GM23248 (cell line): ENCODE data around the gene BBLN. TPM values are rescaled to one million over a fixed set of nuclear protein-coding genes. Genes with fewer than 3 reads are reported as not detected.
"Not testable (repeated sequence)": the region's sequence is repeated elsewhere in the genome, so short reads cannot be mapped to it uniquely, and the experiment has no call there.

Source experiments
- DNase-seq: peaks from one replicate; pipeline ENCODE4 v3.0.0-alpha.2; 2015
- H2AFZ ChIP-seq: fragments of 200-600 bp; sonication (generic); 2 replicates; pipeline ENCODE4 v1.6.1; 2016; ENCODE audit warnings: antibody characterized with exemption
- H3F3A ChIP-seq: fragments of 200-600 bp; sonication (generic); 2 replicates; pipeline ENCODE4 v1.6.1; 2016; ENCODE audit warnings: mild to moderate bottlenecking, antibody characterized with exemption, mixed run types; ENCODE audit not compliant: insufficient read depth
- H3K27ac ChIP-seq: fragments of 200-600 bp; sonication (generic); 2 replicates; pipeline ENCODE4 v1.5.1; 2016; ENCODE audit warnings: mild to moderate bottlenecking
- H3K27me3 ChIP-seq: fragments of 200-600 bp; sonication (generic); replicated peaks from 2 replicates; pipeline ENCODE4 v1.6.1; 2016; ENCODE audit warnings: mild to moderate bottlenecking; ENCODE audit not compliant: insufficient read depth
- H3K36me3 ChIP-seq: fragments of 200-600 bp; sonication (generic); 2 replicates; pipeline ENCODE4 v1.6.1; 2016; ENCODE audit warnings: low read depth, mild to moderate bottlenecking
- H3K4me1 ChIP-seq: fragments of 200-600 bp; sonication (generic); 2 replicates; pipeline ENCODE4 v1.6.1; 2016; ENCODE audit warnings: mild to moderate bottlenecking; ENCODE audit not compliant: insufficient read depth
- H3K4me2 ChIP-seq: fragments of 200-600 bp; sonication (generic); one replicate; pipeline ENCODE4 v1.6.1; 2016; ENCODE audit warnings: mild to moderate bottlenecking; ENCODE audit not compliant: unreplicated experiment
- H3K4me3 ChIP-seq: fragments of 200-600 bp; sonication (generic); 2 replicates; pipeline ENCODE4 v1.5.1; 2016; ENCODE audit warnings: mild to moderate bottlenecking
- H3K79me2 ChIP-seq: fragments of 200-600 bp; sonication (generic); 2 replicates; pipeline ENCODE4 v1.6.1; 2016; ENCODE audit warnings: mild to moderate bottlenecking; ENCODE audit not compliant: insufficient read depth
- H3K9ac ChIP-seq: fragments of 200-600 bp; sonication (generic); 2 replicates; pipeline ENCODE4 v1.6.1; 2016; ENCODE audit warnings: mild to moderate bottlenecking
- H3K9me2 ChIP-seq: fragments of 200-600 bp; sonication (generic); 2 replicates; pipeline ENCODE4 v1.6.1; 2016; ENCODE audit warnings: mixed run types, mild to moderate bottlenecking, moderate library complexity; ENCODE audit not compliant: insufficient read depth
- H3K9me3 ChIP-seq: fragments of 200-600 bp; sonication (generic); one replicate; pipeline ENCODE4 v1.6.1; 2017; ENCODE audit warnings: low read depth
- H4K20me1 ChIP-seq: fragments of 200-600 bp; sonication (generic); 2 replicates; pipeline ENCODE4 v1.6.0; 2016; ENCODE audit not compliant: insufficient read depth
- EZH2 ChIP-seq: fragments of 200-600 bp; sonication (generic); IDR thresholded peaks from 2 replicates; pipeline ENCODE4 v1.6.1; 2018; ENCODE audit warnings: antibody characterized with exemption, mild to moderate bottlenecking; ENCODE audit not compliant: insufficient read depth, poor library complexity, severe bottlenecking
- EZH2phosphoT487 ChIP-seq: fragments of 200-600 bp; sonication (generic); IDR thresholded peaks from 2 replicates; pipeline ENCODE4 v1.6.1; 2018; ENCODE audit warnings: antibody characterized with exemption, moderate library complexity, mild to moderate bottlenecking, low read depth; ENCODE audit not compliant: insufficient read depth
- WGBS, 2 experiments: methylation state at CpG; one replicate each; pipeline ENCODE4 v1.1.6; 2015 to 2017; ENCODE audit warnings: low lambda C conversion rate in 2 of 2, low coverage in 1 of 2; ENCODE audit errors: missing lambda C conversion rate in 2 of 2; 5-methylcytosine and 5-hydroxymethylcytosine counted together
- in situ Hi-C: fragments of 300-500 bp; cut with MboI; formaldehyde crosslinking; loops from 2 replicates; pipeline ENCODE4 v1.15.0; 2020
- polyA plus RNA-seq: library from polyadenylated mRNA; unstranded; fragments of >200 nt; fragmentation: Nextera tagmentation; extraction: Ambion mirVana; gene quantifications from 2 replicates; pipeline ENCODE4 v1.2.1, GENCODE V29; 2016
- total RNA-seq: library from RNA; depleted of rRNA; stranded (reverse); fragments of >200 nt; shearing (Covaris generic); gene quantifications from 2 replicates; pipeline ENCODE4 v1.2.3, GENCODE V29; 2014

The BBLN gene
- total and polyA plus RNA-seq, 2 experiments from 2014 or later, result 137 to 315 TPM

DNA sequence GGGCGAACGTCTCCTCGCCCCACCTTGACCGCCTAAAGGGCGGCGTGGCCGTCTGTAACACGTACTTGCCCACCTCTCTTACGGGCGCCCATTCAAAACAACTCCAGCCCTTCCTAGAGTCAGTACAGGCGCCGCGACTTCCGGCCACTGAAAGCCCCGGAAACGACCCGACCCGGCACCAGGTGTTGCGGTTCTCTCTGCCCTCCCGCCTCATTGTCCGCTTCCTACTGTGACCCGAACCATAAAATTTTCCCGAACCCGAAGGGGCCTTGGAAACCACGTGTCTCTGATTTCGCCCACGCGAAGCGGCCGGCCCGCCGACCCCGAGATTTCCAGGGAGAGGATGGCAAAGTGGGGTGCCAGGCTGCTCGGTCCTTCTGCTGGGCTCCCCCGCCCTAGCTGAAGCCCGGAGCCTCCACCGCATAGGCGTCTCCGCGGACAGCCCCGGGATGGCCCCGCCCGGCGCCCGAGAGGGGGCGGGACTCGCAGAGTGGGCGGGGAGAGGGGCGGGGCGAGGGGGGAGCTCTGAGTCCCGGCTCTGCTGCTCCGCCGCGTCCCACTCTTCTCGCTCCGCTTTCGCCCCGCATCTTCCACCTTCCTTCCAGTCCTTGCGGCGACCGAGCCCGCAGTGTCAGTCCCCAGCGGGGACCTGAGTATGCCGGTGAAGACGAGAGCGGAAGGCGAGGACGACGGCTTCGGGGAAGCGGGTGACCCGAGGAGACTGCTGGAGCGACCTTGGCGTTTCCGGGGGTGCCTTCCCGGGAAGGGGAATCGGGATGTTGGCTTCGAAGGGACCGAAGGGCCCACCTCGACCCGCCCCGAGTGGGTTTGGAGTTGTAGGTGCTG lies 31.9 kb upstream of the BBLN start:
- H3K9me2 ChIP-seq, result no peaks in the 10 kb centered on the region
- in situ Hi-C loops, result no loop called here
- peaks cover 29% of the 10 kb centered on the region for H3K79me2 ChIP-seq
- H3K27ac ChIP-seq, result peak overlapping the region; percentile 97
- peak overlapping the region; percentile 96 for H3K9ac ChIP-seq
- no peaks in the 10 kb centered on the region for H3K36me3 ChIP-seq
- H2AFZ ChIP-seq, result peak overlapping the region; percentile 96
- H3F3A ChIP-seq, result no peaks in the 10 kb centered on the region
- no peaks in the 10 kb centered on the region for H3K27me3 ChIP-seq
- H3K4me1 ChIP-seq, result peaks cover 9% of the 10 kb centered on the region; the same call in 1 of the 2 replicates
- peak; percentile 94 for DNase-seq
- no peaks in the 10 kb centered on the region for H3K9me3 ChIP-seq
- H3K4me2 ChIP-seq, result peak overlapping the region; percentile 84
- WGBS, 2 experiments, result 0 to 1% methylated on average over 68 to 82 of the region's 82 CpGs
- H3K4me3 ChIP-seq, result peak overlapping the region; percentile 98
- no peaks in the 10 kb centered on the region; the same call in 1 of the 2 replicates for H4K20me1 ChIP-seq
- TF ChIP-seq EZH2 (no peak), EZH2phosphoT487 (no peak)

DNA sequence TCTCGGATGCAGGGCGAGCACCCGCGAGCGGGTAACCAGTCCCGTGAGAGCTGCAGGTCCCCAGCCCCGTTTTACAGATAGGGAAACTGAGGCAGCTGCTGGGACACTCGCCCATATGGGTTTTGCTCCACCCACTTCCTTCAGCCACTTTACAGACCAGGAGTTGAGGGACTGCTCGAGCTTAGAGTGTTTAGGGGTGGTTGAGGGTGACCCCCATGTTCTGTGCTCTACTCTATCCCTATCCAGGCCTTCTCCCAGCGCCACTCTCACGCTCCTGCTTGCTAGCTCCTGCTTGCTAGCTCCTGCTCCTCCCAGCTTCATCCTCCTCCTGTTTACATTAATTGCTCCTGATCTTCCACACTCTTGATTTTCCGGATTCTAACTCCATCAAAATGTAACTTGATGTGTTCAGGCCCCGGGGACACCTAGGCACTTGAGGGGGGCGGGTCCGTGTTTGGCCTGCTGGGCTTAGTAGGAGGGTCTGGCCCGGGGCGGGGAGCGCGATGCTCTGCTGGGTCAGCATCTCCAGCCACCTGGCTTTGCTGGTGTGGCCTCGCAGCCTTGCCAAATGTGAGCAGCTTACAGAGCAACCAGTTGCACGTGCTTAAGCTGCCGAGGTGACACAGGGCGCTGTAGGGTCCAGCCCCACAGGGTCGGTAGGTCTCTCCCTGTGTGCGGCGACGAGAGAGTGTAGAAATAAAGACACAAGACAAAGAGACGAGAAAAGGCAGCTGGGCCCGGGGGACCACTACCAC lies 31.1 kb upstream of the BBLN start:
- in situ Hi-C loops, result no loop called here
- Histone ChIP-seq H3K4me2 (peak overlapping the region; percentile 84), H3K27me3 (no peaks in the 10 kb centered on the region), H3K4me1 (peaks cover 9% of the 10 kb centered on the region; the same call in 1 of the 2 replicates), H3K36me3 (no peaks in the 10 kb centered on the region), H4K20me1 (no peaks in the 10 kb centered on the region; the same call in 1 of the 2 replicates), H2AFZ (peak overlapping the region; percentile 96), H3K9me3 (no peaks in the 10 kb centered on the region), H3K4me3 (peak overlapping the region; percentile 98), H3F3A (no peaks in the 10 kb centered on the region), H3K79me2 (peaks cover 29% of the 10 kb centered on the region), H3K27ac (no peak overlapping the region; the same call in 1 of the 2 replicates), H3K9ac (peak overlapping the region; percentile 96), H3K9me2 (no peaks in the 10 kb centered on the region)
- 38 to 41% methylated on average over 28 to 29 of the region's 29 CpGs for WGBS, 2 experiments
- TF ChIP-seq EZH2 (no peak), EZH2phosphoT487 (no peak)
- peak; percentile 31 for DNase-seq

DNA sequence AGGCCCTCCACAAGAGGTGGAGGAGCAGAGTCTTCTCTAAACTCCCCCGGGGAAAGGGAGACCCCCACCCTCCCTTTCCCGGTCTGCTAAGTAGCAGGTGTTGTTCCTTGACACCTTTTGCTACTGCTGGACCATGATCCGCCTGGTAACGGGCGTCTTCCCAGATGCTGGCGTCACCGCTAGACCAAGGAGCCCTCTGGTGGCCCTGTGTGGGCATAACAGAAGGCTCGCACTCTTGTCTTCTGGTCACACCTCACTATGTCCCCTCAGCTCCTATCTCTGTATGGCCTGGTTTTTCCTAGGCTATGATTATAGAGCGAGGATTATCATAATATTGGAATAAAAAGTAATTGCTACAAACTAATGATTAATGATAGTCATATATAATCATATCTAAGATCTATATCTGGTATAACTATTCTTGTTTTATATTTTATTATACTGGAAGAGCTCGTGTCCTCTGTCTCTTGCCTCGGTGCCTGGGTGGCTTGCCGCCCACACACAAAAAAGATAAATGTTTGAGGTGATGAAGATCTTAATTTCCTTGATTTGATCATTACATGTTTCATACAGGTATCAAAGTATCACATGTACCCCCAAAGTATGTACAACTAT lies 30.0 kb upstream of the BBLN start:
- WGBS, 2 experiments, result 22 to 23% methylated on average over 10 to 12 of the region's 12 CpGs
- H2AFZ ChIP-seq, H3K27ac ChIP-seq, H3F3A ChIP-seq, H3K9me3 ChIP-seq, H4K20me1 ChIP-seq, H3K27me3 ChIP-seq, H3K4me1 ChIP-seq, in situ Hi-C loops, H3K4me2 ChIP-seq, H3K4me3 ChIP-seq, H3K36me3 ChIP-seq, DNase-seq, H3K9ac ChIP-seq, H3K9me2 ChIP-seq: not testable (repeated sequence)
- H3K79me2 ChIP-seq, result peaks cover 22% of the 10 kb centered on the region

GRCh38 chr9:128130651-128131050 lies 29.4 kb upstream of the BBLN start:
- H3K27me3 ChIP-seq, H3K9me3 ChIP-seq, H3K4me1 ChIP-seq, H3K4me2 ChIP-seq, H3K27ac ChIP-seq, H3K9ac ChIP-seq, H2AFZ ChIP-seq, H3K36me3 ChIP-seq, H4K20me1 ChIP-seq, H3F3A ChIP-seq, H3K4me3 ChIP-seq, in situ Hi-C loops, H3K9me2 ChIP-seq, DNase-seq: not testable (repeated sequence)
- 54 to 55% methylated on average over 7 of the region's 7 CpGs for WGBS, 2 experiments
- H3K79me2 ChIP-seq, result peaks cover 18% of the 10 kb centered on the region

- H3K79me2 ChIP-seq, result peaks cover 11% of the 10 kb centered on the region
- H2AFZ ChIP-seq, in situ Hi-C loops, H4K20me1 ChIP-seq, H3K4me2 ChIP-seq, H3K4me3 ChIP-seq, H3K9me3 ChIP-seq, H3K9ac ChIP-seq, H3K4me1 ChIP-seq, H3K36me3 ChIP-seq, H3K9me2 ChIP-seq, DNase-seq, H3K27ac ChIP-seq, H3K27me3 ChIP-seq, H3F3A ChIP-seq: not testable (repeated sequence)
- WGBS, 2 experiments, result 57 to 68% methylated on average over 8 of the region's 8 CpGs
These were observed 28.7 kb upstream of the BBLN start for GRCh38 chr9:128131346-128131745.

GRCh38 chr9:128132139-128132538 lies 27.9 kb upstream of the BBLN start:
- 12 to 20% methylated on average over 8 of the region's 8 CpGs for WGBS, 2 experiments

More at GRCh38 chr9:128132139-128132538, 27.9 kb upstream of the BBLN start:
- H3K79me2 ChIP-seq, H3F3A ChIP-seq, H3K9ac ChIP-seq, H3K4me1 ChIP-seq, H3K4me3 ChIP-seq, H3K36me3 ChIP-seq, H3K4me2 ChIP-seq, H3K27me3 ChIP-seq, in situ Hi-C loops, H4K20me1 ChIP-seq, H3K9me2 ChIP-seq, H3K9me3 ChIP-seq, H3K27ac ChIP-seq, DNase-seq: not testable (repeated sequence)
- H2AFZ ChIP-seq, result 0 out of 2 replicates have a peak overlapping the region, but pooled peaks have one; percentile 38
